ENCODE measurements around the gene PAK6.

The PAK6 gene

GRCh38 chr15:40275954-40276353 lies 37.1 kb downstream of the PAK6 start:
- Histone ChIP-seq H3K9ac (ENCODE audit: low read length) (no peak overlapping the region), H3K9me2 (ENCODE audit: low read depth, low read length) (no peaks in the 10 kb centered on the region), H3K27ac (ENCODE audit: low read depth, low read length, poor library complexity, severe bottlenecking) (no peak overlapping the region), H3K79me2 (ENCODE audit: insufficient read depth, low read length) (no peaks in the 10 kb centered on the region), H3K4me2 (ENCODE audit: low read length) (no peak overlapping the region), H3K9me3 (ENCODE audit: low read length) (no peaks in the 10 kb centered on the region), H2AFZ (ENCODE audit: low read length) (no peak overlapping the region), H3K4me1 (ENCODE audit: insufficient read depth, low read length, severe bottlenecking) (no peaks in the 10 kb centered on the region), H4K20me1 (ENCODE audit: insufficient read depth, low read length) (no peaks in the 10 kb centered on the region), H3K36me3 (ENCODE audit: insufficient read depth, low read length) (no peaks in the 10 kb centered on the region), H3F3A (ENCODE audit: insufficient read depth, low read length) (no peaks in the 10 kb centered on the region), H3K27me3 (ENCODE audit: insufficient read depth, low read length) (no peaks in the 10 kb centered on the region; the same call in 1 of the 2 replicates), H3K4me3 (ENCODE audit: low read depth, low read length, poor library complexity, severe bottlenecking) (no peak overlapping the region)
- TF ChIP-seq EZH2 (IDR thresholded peaks at IDR 0.05; ENCODE audit: borderline replicate concordance, low read length): no peak
- TF ChIP-seq, protein P1, sequence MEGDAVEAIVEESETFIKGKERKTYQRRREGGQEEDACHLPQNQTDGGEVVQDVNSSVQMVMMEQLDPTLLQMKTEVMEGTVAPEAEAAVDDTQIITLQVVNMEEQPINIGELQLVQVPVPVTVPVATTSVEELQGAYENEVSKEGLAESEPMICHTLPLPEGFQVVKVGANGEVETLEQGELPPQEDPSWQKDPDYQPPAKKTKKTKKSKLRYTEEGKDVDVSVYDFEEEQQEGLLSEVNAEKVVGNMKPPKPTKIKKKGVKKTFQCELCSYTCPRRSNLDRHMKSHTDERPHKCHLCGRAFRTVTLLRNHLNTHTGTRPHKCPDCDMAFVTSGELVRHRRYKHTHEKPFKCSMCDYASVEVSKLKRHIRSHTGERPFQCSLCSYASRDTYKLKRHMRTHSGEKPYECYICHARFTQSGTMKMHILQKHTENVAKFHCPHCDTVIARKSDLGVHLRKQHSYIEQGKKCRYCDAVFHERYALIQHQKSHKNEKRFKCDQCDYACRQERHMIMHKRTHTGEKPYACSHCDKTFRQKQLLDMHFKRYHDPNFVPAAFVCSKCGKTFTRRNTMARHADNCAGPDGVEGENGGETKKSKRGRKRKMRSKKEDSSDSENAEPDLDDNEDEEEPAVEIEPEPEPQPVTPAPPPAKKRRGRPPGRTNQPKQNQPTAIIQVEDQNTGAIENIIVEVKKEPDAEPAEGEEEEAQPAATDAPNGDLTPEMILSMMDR (IDR thresholded peaks at IDR 0.05; ENCODE audit: low read length): no peak

DNA sequence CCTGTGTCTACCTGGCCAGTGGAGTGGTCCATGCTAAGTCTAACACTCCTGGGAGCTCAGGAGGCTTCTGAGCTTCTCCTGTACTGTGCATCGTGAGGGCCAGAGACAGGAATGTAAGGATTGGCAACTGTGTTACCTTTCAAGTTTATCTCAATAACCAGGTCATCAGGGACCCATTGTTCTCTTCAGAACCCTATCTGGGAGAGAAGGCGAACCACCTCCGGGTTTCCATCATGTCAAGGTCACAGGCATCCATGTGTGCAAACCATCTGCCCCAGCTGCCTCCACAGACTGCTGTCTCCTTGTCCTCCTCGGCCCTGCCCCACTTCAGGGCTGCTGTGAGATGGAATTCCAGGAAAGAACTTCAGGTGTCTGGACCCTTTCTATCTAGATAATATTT lies 38.1 kb downstream of the PAK6 start:
- no peak for TF ChIP-seq EZH2 (IDR thresholded peaks at IDR 0.05; ENCODE audit: borderline replicate concordance, low read length)
- TF ChIP-seq, protein P1 (IDR thresholded peaks at IDR 0.05; ENCODE audit: low read length): no peak
- no peak overlapping the region for H3K9ac ChIP-seq (ENCODE audit: low read length)
- no peaks in the 10 kb centered on the region for H3K9me3 ChIP-seq (ENCODE audit: low read length)
- no peaks in the 10 kb centered on the region for H3K79me2 ChIP-seq (ENCODE audit: insufficient read depth, low read length)
- no peak overlapping the region for H2AFZ ChIP-seq (ENCODE audit: low read length)
- H4K20me1 ChIP-seq (ENCODE audit: insufficient read depth, low read length): no peaks in the 10 kb centered on the region
- H3K27ac ChIP-seq (ENCODE audit: low read depth, low read length, poor library complexity, severe bottlenecking): no peak overlapping the region
- no peaks in the 10 kb centered on the region for H3K9me2 ChIP-seq (ENCODE audit: low read depth, low read length)
- H3K4me3 ChIP-seq (ENCODE audit: low read depth, low read length, poor library complexity, severe bottlenecking): no peak overlapping the region
- H3K4me1 ChIP-seq (ENCODE audit: insufficient read depth, low read length, severe bottlenecking): peaks cover under 1% of the 10 kb centered on the region
- H3F3A ChIP-seq (ENCODE audit: insufficient read depth, low read length): no peaks in the 10 kb centered on the region
- no peak overlapping the region for H3K4me2 ChIP-seq (ENCODE audit: low read length)
- no peaks in the 10 kb centered on the region; the same call in 1 of the 2 replicates for H3K27me3 ChIP-seq (ENCODE audit: insufficient read depth, low read length)
- H3K36me3 ChIP-seq (ENCODE audit: insufficient read depth, low read length): no peaks in the 10 kb centered on the region

GRCh38 chr15:40277471-40277870 lies 38.6 kb downstream of the PAK6 start:
- no peak overlapping the region for H3K27ac ChIP-seq (ENCODE audit: low read depth, low read length, poor library complexity, severe bottlenecking)
- no peaks in the 10 kb centered on the region for H4K20me1 ChIP-seq (ENCODE audit: insufficient read depth, low read length)
- H3K36me3 ChIP-seq (ENCODE audit: insufficient read depth, low read length): no peaks in the 10 kb centered on the region
- H2AFZ ChIP-seq (ENCODE audit: low read length): no peak overlapping the region
- H3K4me3 ChIP-seq (ENCODE audit: low read depth, low read length, poor library complexity, severe bottlenecking): no peak overlapping the region
- H3K79me2 ChIP-seq (ENCODE audit: insufficient read depth, low read length): no peaks in the 10 kb centered on the region
- no peak overlapping the region for H3K4me2 ChIP-seq (ENCODE audit: low read length)
- TF ChIP-seq EZH2 (IDR thresholded peaks at IDR 0.05; ENCODE audit: borderline replicate concordance, low read length): no peak
- TF ChIP-seq, protein P1 (IDR thresholded peaks at IDR 0.05; ENCODE audit: low read length): no peak
- no peaks in the 10 kb centered on the region; the same call in 1 of the 2 replicates for H3K27me3 ChIP-seq (ENCODE audit: insufficient read depth, low read length)
- H3K9ac ChIP-seq (ENCODE audit: low read length): no peak overlapping the region
- no peaks in the 10 kb centered on the region for H3F3A ChIP-seq (ENCODE audit: insufficient read depth, low read length)
- peaks cover 6% of the 10 kb centered on the region for H3K4me1 ChIP-seq (ENCODE audit: insufficient read depth, low read length, severe bottlenecking)
- no peaks in the 10 kb centered on the region for H3K9me3 ChIP-seq (ENCODE audit: low read length)
- H3K9me2 ChIP-seq (ENCODE audit: low read depth, low read length): no peaks in the 10 kb centered on the region

Data from OCI-LY1 (cell line).